GM18867 (cell line): ENCODE measurements around the gene CDC42BPG.

Experiments used
- ATAC-seq: cut with Tn5 transposase; IDR thresholded peaks from one replicate; pipeline ENCODE4 v1.9.1; 2021; ENCODE audit warnings: mild to moderate bottlenecking, moderate library complexity; ENCODE audit not compliant: unreplicated experiment

The CDC42BPG gene

GRCh38 chr11:64880240-64881001 lies 36.0 kb upstream of the CDC42BPG start:
- ATAC-seq, result no peak

GRCh38 chr11:64879244-64879900 lies 34.9 kb upstream of the CDC42BPG start:
- no peak for ATAC-seq

GRCh38 chr11:64878494-64879243 lies 34.2 kb upstream of the CDC42BPG start, which contains the start of gene EHD1:
TSS of gene EHD1 (minus strand) at chr11:64878621. CDS start at chr11:64878464, 157 bp downstream.
- ATAC-seq, result peak; percentile 67

GRCh38 chr11:64878223-64878493 lies 33.7 kb upstream of the CDC42BPG start:
- no peak for ATAC-seq

GRCh38 chr11:64877390-64878222 lies 33.2 kb upstream of the CDC42BPG start:
- ATAC-seq, result no peak

- ATAC-seq, result no peak
These were observed 32.4 kb upstream of the CDC42BPG start for GRCh38 chr11:64876835-64877341.

- no peak for ATAC-seq
These were observed 31.8 kb upstream of the CDC42BPG start for GRCh38 chr11:64876229-64876750.

- no peak for ATAC-seq
These were observed 31.1 kb upstream of the CDC42BPG start for GRCh38 chr11:64875369-64876228.

GRCh38 chr11:64874308-64875240 lies 30.1 kb upstream of the CDC42BPG start:
- no peak for ATAC-seq

- ATAC-seq, result no peak
These were observed 28.5 kb upstream of the CDC42BPG start for GRCh38 chr11:64872790-64873488.

- ATAC-seq, result no peak
These were observed 27.0 kb upstream of the CDC42BPG start for GRCh38 chr11:64871492-64871891.

- ATAC-seq, result no peak
These were observed 26.5 kb upstream of the CDC42BPG start for GRCh38 chr11:64870893-64871466.

- no peak for ATAC-seq
These were observed 25.9 kb upstream of the CDC42BPG start for GRCh38 chr11:64870176-64870892.

GRCh38 chr11:64869571-64870175 lies 25.2 kb upstream of the CDC42BPG start:
- ATAC-seq, result no peak

GRCh38 chr11:64868904-64869570 lies 24.6 kb upstream of the CDC42BPG start:
- no peak for ATAC-seq
